H1 (cell line): ENCODE measurements around the gene METTL22. TPM values are rescaled to one million over a fixed set of nuclear protein-coding genes. Genes with fewer than 3 reads are reported as not detected.
"Not testable (repeated sequence)": the region's sequence is repeated elsewhere in the genome, so short reads cannot be mapped to it uniquely, and the experiment has no call there.

Experiments
- CTCF ChIA-PET: fragments of 300-600 bp; sonication (Branson Sonifier 250); formaldehyde crosslinking; loops from one replicate; lab custom pipeline; 2021; ENCODE audit not compliant: partially characterized antibody; lab: Charles Lee
- POLR2A ChIA-PET: fragments of 300-600 bp; sonication (Branson Sonifier 250); formaldehyde crosslinking; loops from one replicate; lab custom pipeline; 2021; ENCODE audit warnings: inconsistent platforms; ENCODE audit not compliant: partially characterized antibody; lab: Charles Lee
- DNase-seq, 2 experiments: peaks; one replicate each; pipeline versions ENCODE4 v3.0.0 to v3.0.0-alpha.2; 2010 to 2022; ENCODE audit warnings: low spot score in 2 of 2, low read depth in 1 of 2, mixed read lengths in 1 of 2
- FAIRE-seq: peaks from 2 replicates; lab custom pipeline; 2011; peaks lifted over from hg19 to GRCh38; lab: Jason Lieb, UNC
- H2AFZ ChIP-seq: 2 replicates; pipeline ENCODE4 v1.8.1; 2012; ENCODE audit warnings: low read length, inconsistent platforms
- H2AK5ac ChIP-seq: 2 replicates; pipeline ENCODE4 v1.6.1; 2013; ENCODE audit warnings: low read depth, low read length
- H2BK120ac ChIP-seq: replicated peaks from 2 replicates; pipeline ENCODE3; 2013; ENCODE audit warnings: low read depth, low read length, inconsistent platforms
- H2BK12ac ChIP-seq: 2 replicates; pipeline ENCODE4 v1.6.1; 2013; ENCODE audit warnings: low read depth, low read length
- H2BK15ac ChIP-seq: 2 replicates; pipeline ENCODE4 v1.6.1; 2013; ENCODE audit warnings: low read length
- H2BK20ac ChIP-seq: 2 replicates; pipeline ENCODE4 v1.6.1; 2013; ENCODE audit warnings: low read length
- H2BK5ac ChIP-seq: 2 replicates; pipeline ENCODE4 v1.6.1; 2013; ENCODE audit warnings: low read depth, low read length
- H3K14ac ChIP-seq: 2 replicates; pipeline ENCODE4 v1.6.1; 2013; ENCODE audit warnings: inconsistent platforms; ENCODE audit not compliant: insufficient read length
- H3K18ac ChIP-seq: 2 replicates; pipeline ENCODE4 v1.6.1; 2013; ENCODE audit warnings: low read length; ENCODE audit errors: extremely low read depth
- H3K23ac ChIP-seq: 2 replicates; pipeline ENCODE4 v1.6.1; 2013; ENCODE audit warnings: inconsistent platforms; ENCODE audit not compliant: insufficient read length
- H3K23me2 ChIP-seq: 2 replicates; pipeline ENCODE4 v1.6.1; 2013; ENCODE audit warnings: low read depth, low read length
- H3K27ac ChIP-seq: 2 replicates; pipeline ENCODE4 v1.6.1; 2011; ENCODE audit warnings: low read depth, low read length, inconsistent platforms
- H3K27me3 ChIP-seq, 4 experiments: replicated peaks in 1 of 4; 1 replicate in 1 of 4; 2 replicates in 3 of 4; pipeline versions ENCODE4 v1.6.1 to v1.8.1; 2011 to 2013; ENCODE audit warnings: low read length in 3 of 4, mild to moderate bottlenecking in 3 of 4, inconsistent platforms in 2 of 4, mixed read lengths in 2 of 4, moderate library complexity in 1 of 4; ENCODE audit not compliant: control insufficient read depth in 3 of 4, insufficient read depth in 3 of 4; ENCODE audit errors: extremely low read depth in 1 of 4
- H3K36me3 ChIP-seq, 4 experiments: 2 replicates each; pipeline versions ENCODE4 v1.6.1 to v1.8.1; 2011 to 2013; ENCODE audit warnings: mild to moderate bottlenecking in 4 of 4, low read length in 3 of 4, moderate library complexity in 2 of 4, control low read depth in 1 of 4, inconsistent platforms in 1 of 4; ENCODE audit not compliant: insufficient read depth in 4 of 4, control insufficient read depth in 2 of 4
- H3K4ac ChIP-seq: replicated peaks from 2 replicates; pipeline ENCODE3; 2013; ENCODE audit warnings: low read length, low read depth, mixed read lengths, inconsistent platforms; ENCODE audit not compliant: insufficient read length
- H3K4me1 ChIP-seq, 4 experiments: replicated peaks in 1 of 4; 1 replicate in 1 of 4; 2 replicates in 3 of 4; pipeline versions ENCODE4 v1.6.1 to v1.8.1; 2011 to 2013; ENCODE audit warnings: low read length in 3 of 4, inconsistent platforms in 2 of 4, mixed read lengths in 1 of 4; ENCODE audit not compliant: insufficient read depth in 4 of 4, control insufficient read depth in 3 of 4
- H3K4me2 ChIP-seq, 2 experiments: 2 replicates each; pipeline versions ENCODE4 v1.6.1 to v1.8.1; 2011 to 2013; ENCODE audit warnings: low read depth in 2 of 2, low read length in 2 of 2, control low read depth in 1 of 2, inconsistent platforms in 1 of 2, mild to moderate bottlenecking in 1 of 2; ENCODE audit not compliant: insufficient read depth in 1 of 2
- H3K4me3 ChIP-seq, 4 experiments: fragments of 200-600, 300-600 bp in 1 of 4; sonication (generic), shearing (Covaris generic), sonication (Bioruptor Twin) in 1 of 4; 2 replicates each; pipeline versions ENCODE4 v1.5.1 to v1.8.1; 2011 to 2016; ENCODE audit warnings: low read length in 4 of 4, low read depth in 3 of 4, control low read depth in 2 of 4, inconsistent platforms in 2 of 4, mild to moderate bottlenecking in 2 of 4, mixed read lengths in 1 of 4, moderate library complexity in 1 of 4; ENCODE audit not compliant: insufficient read depth in 2 of 4; ENCODE audit errors: extremely low read depth in 1 of 4
- H3K56ac ChIP-seq: replicated peaks from 2 replicates; pipeline ENCODE3; 2013; ENCODE audit warnings: low read depth, mild to moderate bottlenecking, mixed read lengths, low read length, inconsistent platforms; ENCODE audit not compliant: insufficient read length
- H3K79me1 ChIP-seq: 2 replicates; pipeline ENCODE4 v1.6.1; 2013; ENCODE audit warnings: low read depth, low read length, control low read depth
- H3K79me2 ChIP-seq, 2 experiments: 2 replicates each; pipeline versions ENCODE4 v1.6.1 to v1.8.1; 2012 to 2013; ENCODE audit warnings: low read length in 2 of 2, mild to moderate bottlenecking in 2 of 2, inconsistent platforms in 1 of 2; ENCODE audit not compliant: insufficient read depth in 2 of 2, control insufficient read depth in 1 of 2
- H3K9ac ChIP-seq, 4 experiments: replicated peaks in 1 of 4; 1 replicate in 1 of 4; 2 replicates in 3 of 4; pipeline versions ENCODE4 v1.6.1 to v1.8.1; 2011 to 2013; ENCODE audit warnings: low read depth in 3 of 4, low read length in 3 of 4, control low read depth in 2 of 4, mild to moderate bottlenecking in 2 of 4, moderate library complexity in 2 of 4, inconsistent platforms in 1 of 4; ENCODE audit errors: extremely low read depth in 1 of 4
- H3K9me3 ChIP-seq, 2 experiments: 2 replicates each; pipeline versions ENCODE4 v1.6.1 to v1.8.1; 2012 to 2013; ENCODE audit warnings: mild to moderate bottlenecking in 2 of 2, moderate library complexity in 2 of 2, control low read depth in 1 of 2, inconsistent platforms in 1 of 2, low read depth in 1 of 2, low read length in 1 of 2, mixed read lengths in 1 of 2; ENCODE audit not compliant: insufficient read depth in 2 of 2
- H4K20me1 ChIP-seq, 2 experiments: replicated peaks in 1 of 2; 2 replicates each; pipeline versions ENCODE3 to v1.8.1; 2011 to 2013; ENCODE audit warnings: inconsistent platforms in 2 of 2, low read length in 2 of 2, mild to moderate bottlenecking in 1 of 2; ENCODE audit not compliant: insufficient read depth in 2 of 2, control insufficient read depth in 1 of 2
- H4K5ac ChIP-seq: 2 replicates; pipeline ENCODE4 v1.6.1; 2013; ENCODE audit warnings: low read length, low read depth, mixed read lengths, inconsistent platforms; ENCODE audit not compliant: insufficient read length
- H4K8ac ChIP-seq: 2 replicates; pipeline ENCODE4 v1.8.0; 2013; ENCODE audit warnings: mild to moderate bottlenecking, moderate library complexity, low read length, inconsistent platforms; ENCODE audit not compliant: insufficient read depth; ENCODE audit errors: extremely low read depth
- H4K91ac ChIP-seq: replicated peaks from 2 replicates; pipeline ENCODE3; 2013; ENCODE audit warnings: low read length, mixed read lengths, inconsistent platforms; ENCODE audit not compliant: insufficient read length
- RAD21 ChIP-seq, 2 experiments: IDR thresholded peaks in 1 of 2; conservative IDR thresholded peaks in 1 of 2; 2 replicates each; pipeline ENCODE4 v1.6.1; 2011; ENCODE audit warnings: low read depth in 2 of 2, low read length in 2 of 2, improper control_type of control experiment in 1 of 2, inconsistent platforms in 1 of 2, mild to moderate bottlenecking in 1 of 2, moderate library complexity in 1 of 2
- WGBS, 2 experiments: shearing (Covaris generic) in 1 of 2; methylation state at CpG; one replicate each; pipeline versions ENCODE4 v1.1.6 to v1.1.7; 2013 to 2015; ENCODE audit warnings: low lambda C conversion rate in 2 of 2, mixed read lengths in 2 of 2, inconsistent platforms in 1 of 2, low coverage in 1 of 2, missing lambda C conversion rate in 1 of 2; ENCODE audit not compliant: insufficient replicate concordance in 2 of 2, insufficient coverage in 1 of 2, insufficient read length in 1 of 2; ENCODE audit errors: extremely low coverage in 1 of 2, missing lambda C conversion rate in 1 of 2; 5-methylcytosine and 5-hydroxymethylcytosine counted together
- polyA plus RNA-seq, 7 experiments: library from polyadenylated mRNA; depleted of rRNA in 3 of 7; stranded (reverse) in 5 of 7; unstranded in 2 of 7; fragments of >200 nt in 5 of 7; fragments of 200-250 nt in 2 of 7; gene quantifications; 1 replicate in 5 of 7; 2 replicates in 1 of 7; 4 replicates in 1 of 7; pipeline versions ENCODE4 v1.2.1 to v1.2.3, GENCODE V29; 2011 to 2013; ENCODE audit warnings: missing spikeins in 2 of 7, mixed read lengths in 2 of 7
- total RNA-seq: library from RNA; stranded (reverse); fragmentation: NEBNext Ultra II Directional; extraction: Animal tissue kit (Norgen Biotek cat#: 25700); gene quantifications from 2 replicates; pipeline ENCODE4 v1.2.1, GENCODE V29; 2021
- TF ChIP-seq, protein P1 (sequence below), 3 experiments: IDR thresholded peaks; 1 replicate in 2 of 3; 2 replicates in 1 of 3; pipeline versions ENCODE4 v1.5.1 to v1.6.1; 2011; ENCODE audit warnings: low read length in 3 of 3, mild to moderate bottlenecking in 3 of 3, inconsistent platforms in 2 of 3, low read depth in 1 of 3, moderate library complexity in 1 of 3; ENCODE audit not compliant: insufficient read depth in 1 of 3; ENCODE audit errors: control extremely low read depth in 1 of 3

The METTL22 gene
- total and polyA plus RNA-seq, 2 of the 8 experiments (the other 6 are each of a cell fraction or from before 2014, with no cell fraction given), result 56.7 to 85.2 TPM

DNA sequence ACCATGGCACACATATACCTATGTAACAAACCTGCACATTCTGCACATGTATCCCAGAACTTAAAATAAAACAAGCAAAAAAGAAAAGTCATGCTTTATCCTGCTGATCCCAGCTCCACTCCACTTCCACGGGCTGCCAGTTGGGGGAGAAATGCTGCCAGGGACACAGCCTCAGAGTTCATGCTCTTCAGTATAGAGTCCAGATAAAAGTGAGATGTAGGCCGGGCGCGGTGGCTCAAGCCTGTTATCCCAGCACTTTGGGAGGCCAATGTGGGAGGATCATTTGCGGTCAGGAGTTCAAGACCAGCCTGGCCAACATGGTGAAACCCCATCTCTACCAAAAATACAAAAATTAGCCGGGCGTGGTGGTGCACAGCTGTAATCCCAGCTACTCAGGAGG lies 30.5 kb downstream of the METTL22 start:
- not testable (repeated sequence) for H2BK20ac ChIP-seq, H3K4me3 ChIP-seq, H2BK12ac ChIP-seq, H3K23ac ChIP-seq, H2BK120ac ChIP-seq, H3K23me2 ChIP-seq, H3K4me1 ChIP-seq, H3K4ac ChIP-seq, H4K20me1 ChIP-seq, H3K56ac ChIP-seq, H4K5ac ChIP-seq, H3K27me3 ChIP-seq, H3K4me2 ChIP-seq, H4K91ac ChIP-seq, FAIRE-seq, H2AFZ ChIP-seq, H3K14ac ChIP-seq, H3K79me1 ChIP-seq, H3K18ac ChIP-seq, H3K9ac ChIP-seq, H2AK5ac ChIP-seq, H3K9me3 ChIP-seq, H3K79me2 ChIP-seq, H2BK15ac ChIP-seq, H3K27ac ChIP-seq, H2BK5ac ChIP-seq
- Histone ChIP-seq H4K8ac (peak overlapping the region; percentile 3; the same call in 1 of the 2 replicates), H3K36me3 (peaks cover 4 to 18% (median 13%) of the 10 kb centered on the region in 4 experiments; a peak in 7 of 8 replicates)
- DNase-seq, result peak in 1 of 2 experiments; percentile 57
- POLR2A ChIA-PET, result interaction anchor here (0.5 to 1.0 kb wide), 6 partner anchors 43 to 170 kb away, joined by 3 to 4 read pairs (median 3); no protein-coding TSS in a partner anchor
- TF ChIP-seq, protein P1, sequence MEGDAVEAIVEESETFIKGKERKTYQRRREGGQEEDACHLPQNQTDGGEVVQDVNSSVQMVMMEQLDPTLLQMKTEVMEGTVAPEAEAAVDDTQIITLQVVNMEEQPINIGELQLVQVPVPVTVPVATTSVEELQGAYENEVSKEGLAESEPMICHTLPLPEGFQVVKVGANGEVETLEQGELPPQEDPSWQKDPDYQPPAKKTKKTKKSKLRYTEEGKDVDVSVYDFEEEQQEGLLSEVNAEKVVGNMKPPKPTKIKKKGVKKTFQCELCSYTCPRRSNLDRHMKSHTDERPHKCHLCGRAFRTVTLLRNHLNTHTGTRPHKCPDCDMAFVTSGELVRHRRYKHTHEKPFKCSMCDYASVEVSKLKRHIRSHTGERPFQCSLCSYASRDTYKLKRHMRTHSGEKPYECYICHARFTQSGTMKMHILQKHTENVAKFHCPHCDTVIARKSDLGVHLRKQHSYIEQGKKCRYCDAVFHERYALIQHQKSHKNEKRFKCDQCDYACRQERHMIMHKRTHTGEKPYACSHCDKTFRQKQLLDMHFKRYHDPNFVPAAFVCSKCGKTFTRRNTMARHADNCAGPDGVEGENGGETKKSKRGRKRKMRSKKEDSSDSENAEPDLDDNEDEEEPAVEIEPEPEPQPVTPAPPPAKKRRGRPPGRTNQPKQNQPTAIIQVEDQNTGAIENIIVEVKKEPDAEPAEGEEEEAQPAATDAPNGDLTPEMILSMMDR (IDR thresholded peaks at IDR 0.05; ENCODE audit: control extremely low read depth in 1 of 3, insufficient read depth in 1 of 3, low read depth in 1 of 3, low read length in 3 of 3), result peak; percentile 55 to 72 (median 59)
- peak; percentile 42 to 55; a peak in 3 of 4 replicates for TF ChIP-seq RAD21 (IDR thresholded peaks at IDR 0.05 in 1 of 2, conservative IDR thresholded peaks at IDR 0.05 in 1 of 2; ENCODE audit: low read depth in 2 of 2, low read length in 2 of 2)
- CTCF ChIA-PET, result interaction anchor here (0.5 to 27.6 kb wide), 16 partner anchors 10 to 230 kb away, joined by 3 to 404 read pairs (median 4); partner anchors contain the start of genes LITAFD, PMM2 and TMEM186
- 83% methylated on average over 6 of the region's 7 CpGs; no CpG with 5 or more reads in 1 of the 2 experiments for WGBS, 2 experiments
